HG03159 (cell line): ENCODE data around the gene FAM13A.

Source experiments
- ATAC-seq: cut with Tn5 transposase; IDR thresholded peaks from one replicate; pipeline ENCODE4 v1.9.1; 2021; ENCODE audit warnings: mild to moderate bottlenecking, moderate library complexity; ENCODE audit not compliant: unreplicated experiment

FAM13A gene

DNA sequence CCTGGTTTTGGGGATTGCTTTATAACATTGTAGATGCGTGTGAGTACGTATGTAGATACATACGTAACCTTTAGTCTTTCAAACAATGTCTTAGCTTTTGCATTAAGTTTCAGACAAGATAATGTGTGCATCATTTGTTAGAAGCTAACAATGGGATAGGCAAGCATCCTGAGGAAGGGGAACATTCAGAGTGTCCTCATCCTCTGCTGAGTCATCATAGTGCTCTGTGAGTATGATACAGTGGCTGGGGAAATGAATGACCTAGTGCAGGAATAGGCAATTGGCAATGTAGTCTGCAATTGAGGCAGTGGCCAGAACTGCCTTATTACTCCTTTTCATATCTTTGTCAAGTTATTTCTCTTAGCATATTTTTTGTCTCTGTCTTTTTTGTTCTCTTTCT, 366.6 kb downstream of the FAM13A start:
- ATAC-seq = no peak

DNA sequence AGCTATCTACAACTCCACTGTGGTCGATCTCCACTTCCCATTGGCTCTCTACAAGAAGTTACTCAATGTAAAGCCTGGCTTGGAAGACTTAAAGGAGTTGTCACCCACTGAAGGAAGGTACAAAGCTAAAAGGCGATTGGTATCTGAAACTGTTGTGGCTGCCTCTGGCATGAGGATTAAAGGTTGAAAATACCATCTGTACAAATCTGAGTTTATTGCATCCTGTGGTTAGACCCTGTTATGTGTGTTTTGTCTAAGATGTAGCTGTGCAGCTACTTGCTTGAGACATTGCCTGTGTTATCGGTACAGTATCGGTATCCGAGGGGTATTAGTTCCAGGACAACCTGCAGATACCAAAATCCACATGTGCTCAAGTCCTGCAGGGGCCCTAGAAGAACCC, 375.8 kb downstream of the FAM13A start:
- ATAC-seq = no peak
